Hepatocyte (in vitro differentiated cells): ENCODE measurements around the gene IMMP2L. TPM values are rescaled to one million over a fixed set of nuclear protein-coding genes. Genes with fewer than 3 reads are reported as not detected.

ENCODE experiments used
- DNase-seq: peaks from one replicate; pipeline ENCODE4 v3.0.0-alpha.2; 2016; ENCODE audit warnings: low spot score
- H2AFZ ChIP-seq: fragments of 200-600 bp; sonication (generic); 2 replicates; pipeline ENCODE4 v1.6.0; 2016; ENCODE audit warnings: antibody characterized with exemption, mild to moderate bottlenecking
- H3K27ac ChIP-seq: fragments of 200-600 bp; sonication (generic); 2 replicates; pipeline ENCODE4 v1.5.1; 2016; ENCODE audit warnings: mild to moderate bottlenecking
- H3K27me3 ChIP-seq: fragments of 200-600 bp; sonication (generic); 2 replicates; pipeline ENCODE4 v1.6.1; 2016
- H3K36me3 ChIP-seq: fragments of 200-600 bp; sonication (generic); replicated peaks from 2 replicates; pipeline ENCODE4 v1.5.1; 2016; ENCODE audit warnings: low read depth; ENCODE audit not compliant: insufficient read depth
- H3K4me1 ChIP-seq: fragments of 200-600 bp; sonication (generic); 2 replicates; pipeline ENCODE4 v1.5.1; 2016; ENCODE audit warnings: mild to moderate bottlenecking, moderate library complexity; ENCODE audit not compliant: insufficient read depth
- H3K4me2 ChIP-seq: fragments of 200-600 bp; sonication (generic); 2 replicates; pipeline ENCODE4 v1.6.0; 2016
- H3K4me3 ChIP-seq: fragments of 200-600 bp; sonication (generic); 2 replicates; pipeline ENCODE4 v1.5.1; 2016; ENCODE audit warnings: mild to moderate bottlenecking
- H3K79me2 ChIP-seq: fragments of 200-600 bp; sonication (generic); 2 replicates; pipeline ENCODE4 v1.6.0; 2017; ENCODE audit warnings: mild to moderate bottlenecking
- H3K9me2 ChIP-seq: fragments of 200-600 bp; sonication (generic); replicated peaks from 2 replicates; pipeline ENCODE4 v1.6.0; 2017; ENCODE audit warnings: mild to moderate bottlenecking; ENCODE audit not compliant: insufficient read depth
- H3K9me3 ChIP-seq: fragments of 200-600 bp; sonication (generic); 2 replicates; pipeline ENCODE4 v1.5.1; 2016; ENCODE audit warnings: low read depth, mild to moderate bottlenecking
- H4K20me1 ChIP-seq: fragments of 200-600 bp; sonication (generic); 2 replicates; pipeline ENCODE4 v1.6.0; 2016; ENCODE audit warnings: mild to moderate bottlenecking; ENCODE audit not compliant: insufficient read depth, poor library complexity, severe bottlenecking
- EZH2 ChIP-seq: fragments of 200-600 bp; sonication (generic); IDR thresholded peaks from 2 replicates; pipeline ENCODE4 v1.6.1; 2016; ENCODE audit warnings: antibody characterized with exemption, mild to moderate bottlenecking, borderline replicate concordance
- EZH2phosphoT487 ChIP-seq: fragments of 200-600 bp; sonication (generic); IDR thresholded peaks from one replicate; pipeline ENCODE4 v1.6.1; 2018; ENCODE audit warnings: antibody characterized with exemption, mild to moderate bottlenecking, low read depth, moderate library complexity; ENCODE audit not compliant: unreplicated experiment, severe bottlenecking
- WGBS: methylation state at CpG from one replicate; pipeline ENCODE4 v1.1.6; 2016; ENCODE audit warnings: low lambda C conversion rate; ENCODE audit errors: missing lambda C conversion rate; 5-methylcytosine and 5-hydroxymethylcytosine counted together
- polyA plus RNA-seq: library from polyadenylated mRNA; unstranded; fragments of >200 nt; fragmentation: Nextera tagmentation; extraction: Ambion mirVana; gene quantifications from 2 replicates; pipeline ENCODE4 v1.2.1, GENCODE V29; 2016
- total RNA-seq: library from RNA; depleted of rRNA; stranded (reverse); fragments of >200 nt; gene quantifications from 2 replicates; pipeline ENCODE4 v1.2.3, GENCODE V29; 2014
- TF ChIP-seq, protein P1 (sequence below): fragments of 200-600 bp; sonication (generic); IDR thresholded peaks from 2 replicates; pipeline ENCODE4 v1.5.1; 2016; ENCODE audit warnings: antibody characterized with exemption, mild to moderate bottlenecking; ENCODE audit not compliant: poor library complexity

The IMMP2L gene
- total and polyA plus RNA-seq, 2 experiments from 2014 or later = 13.3 to 17.6 TPM

DNA sequence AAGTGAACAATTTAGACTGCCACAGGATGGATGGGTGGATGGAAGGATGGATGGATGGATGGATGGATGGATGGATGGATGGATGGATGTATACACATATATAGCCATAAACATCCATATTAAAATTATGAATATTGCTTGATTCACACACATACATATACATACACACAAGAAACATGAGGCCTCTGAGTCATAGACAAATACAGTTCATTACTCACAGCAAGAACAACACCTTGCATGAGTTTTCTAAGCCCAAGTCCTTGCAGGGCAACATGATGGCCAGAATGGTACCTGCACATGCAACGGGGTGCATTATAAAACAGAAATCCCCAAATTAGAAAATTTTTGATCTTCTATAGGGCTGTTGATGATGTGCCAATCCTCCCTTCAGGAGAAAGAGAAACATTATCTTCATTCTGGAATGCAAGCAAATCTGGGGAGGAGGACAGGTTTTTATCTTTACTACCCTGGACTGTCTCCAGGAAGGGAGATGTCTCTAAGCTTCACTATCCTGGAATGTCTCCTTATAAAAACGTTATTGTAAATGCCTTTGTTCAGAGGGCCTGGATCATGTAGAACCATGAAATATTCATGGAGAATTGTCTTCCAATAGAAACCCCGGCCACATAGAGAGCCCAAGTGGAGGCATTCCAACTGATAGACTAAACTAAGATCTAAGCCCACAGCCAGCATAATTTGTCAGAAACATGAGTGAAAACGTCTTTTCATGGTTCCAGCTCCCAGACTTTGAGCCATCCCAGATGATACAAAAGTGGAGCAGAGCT is 709.9 kb downstream of the IMMP2L start:
- 37% methylated on average over 4 of the region's 4 CpGs for WGBS

DNA sequence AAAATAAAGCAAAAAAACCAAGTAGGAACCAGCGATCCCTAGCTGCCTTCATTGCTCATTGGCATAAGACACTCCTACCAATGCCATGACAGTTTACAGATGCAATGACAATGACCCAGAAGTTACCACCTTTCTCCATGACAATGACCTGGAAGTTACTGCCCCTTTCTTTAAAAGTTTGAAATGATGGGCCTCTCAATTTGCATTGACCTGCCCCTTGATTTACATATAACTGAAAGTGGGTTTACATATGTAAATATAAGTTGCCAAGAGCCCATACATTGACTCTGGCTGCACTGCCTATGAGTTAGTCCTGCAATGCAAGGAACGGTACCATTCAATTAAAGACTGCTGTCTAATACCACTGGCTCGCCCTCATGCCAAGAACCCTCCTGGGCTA is 712.1 kb downstream of the IMMP2L start:
- Histone ChIP-seq H3K27me3 (no peaks in the 10 kb centered on the region), H3K9me2 (no peaks in the 10 kb centered on the region), H2AFZ (no peak overlapping the region), H3K9me3 (no peaks in the 10 kb centered on the region), H3K27ac (no peak overlapping the region), H4K20me1 (no peaks in the 10 kb centered on the region), H3K4me2 (no peak overlapping the region), H3K79me2 (no peaks in the 10 kb centered on the region), H3K36me3 (no peaks in the 10 kb centered on the region), H3K4me3 (no peak overlapping the region), H3K4me1 (no peaks in the 10 kb centered on the region)
- 97% methylated on average over 3 of the region's 3 CpGs for WGBS
- DNase-seq = no peak
- TF ChIP-seq EZH2phosphoT487 (no peak), EZH2 (no peak)
- TF ChIP-seq, protein P1, sequence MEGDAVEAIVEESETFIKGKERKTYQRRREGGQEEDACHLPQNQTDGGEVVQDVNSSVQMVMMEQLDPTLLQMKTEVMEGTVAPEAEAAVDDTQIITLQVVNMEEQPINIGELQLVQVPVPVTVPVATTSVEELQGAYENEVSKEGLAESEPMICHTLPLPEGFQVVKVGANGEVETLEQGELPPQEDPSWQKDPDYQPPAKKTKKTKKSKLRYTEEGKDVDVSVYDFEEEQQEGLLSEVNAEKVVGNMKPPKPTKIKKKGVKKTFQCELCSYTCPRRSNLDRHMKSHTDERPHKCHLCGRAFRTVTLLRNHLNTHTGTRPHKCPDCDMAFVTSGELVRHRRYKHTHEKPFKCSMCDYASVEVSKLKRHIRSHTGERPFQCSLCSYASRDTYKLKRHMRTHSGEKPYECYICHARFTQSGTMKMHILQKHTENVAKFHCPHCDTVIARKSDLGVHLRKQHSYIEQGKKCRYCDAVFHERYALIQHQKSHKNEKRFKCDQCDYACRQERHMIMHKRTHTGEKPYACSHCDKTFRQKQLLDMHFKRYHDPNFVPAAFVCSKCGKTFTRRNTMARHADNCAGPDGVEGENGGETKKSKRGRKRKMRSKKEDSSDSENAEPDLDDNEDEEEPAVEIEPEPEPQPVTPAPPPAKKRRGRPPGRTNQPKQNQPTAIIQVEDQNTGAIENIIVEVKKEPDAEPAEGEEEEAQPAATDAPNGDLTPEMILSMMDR = no peak

More for the DNA sequence above, 709.9 kb downstream of the IMMP2L start:
- no peak overlapping the region for H3K4me3 ChIP-seq
- H3K27me3 ChIP-seq = no peaks in the 10 kb centered on the region
- TF ChIP-seq, protein P1 = no peak
- TF ChIP-seq EZH2phosphoT487 = no peak
- no peak for TF ChIP-seq EZH2
- no peak overlapping the region for H3K4me2 ChIP-seq
- no peaks in the 10 kb centered on the region for H3K9me3 ChIP-seq
- no peaks in the 10 kb centered on the region for H3K4me1 ChIP-seq
- H3K79me2 ChIP-seq = no peaks in the 10 kb centered on the region
- no peak for DNase-seq
- no peaks in the 10 kb centered on the region for H3K9me2 ChIP-seq
- no peaks in the 10 kb centered on the region for H3K36me3 ChIP-seq
- H3K27ac ChIP-seq = no peak overlapping the region
- no peaks in the 10 kb centered on the region for H4K20me1 ChIP-seq
- no peak overlapping the region for H2AFZ ChIP-seq

DNA sequence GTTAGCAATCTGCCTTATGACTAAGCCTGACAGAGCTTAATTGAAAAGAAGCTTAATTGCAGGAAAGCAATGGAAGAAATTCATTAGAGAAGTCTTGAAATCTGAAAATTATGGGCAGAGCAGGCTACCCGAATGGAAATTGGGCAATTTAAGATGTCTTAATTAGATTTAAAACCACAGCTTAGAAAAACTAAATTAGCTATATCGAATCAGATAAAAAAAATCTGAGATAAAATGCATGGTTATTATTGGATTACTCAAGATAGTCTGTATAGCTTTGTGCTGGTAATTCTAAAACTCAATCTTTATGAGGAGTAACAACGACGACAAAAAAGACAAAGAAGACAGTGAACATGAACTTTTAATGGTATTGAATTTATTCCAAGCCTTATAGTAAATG is 719.5 kb downstream of the IMMP2L start:
- no peak for DNase-seq
- 81% methylated on average over 4 of the region's 4 CpGs for WGBS
- H3K27me3 ChIP-seq = no peaks in the 10 kb centered on the region
- no peak overlapping the region for H3K27ac ChIP-seq
- no peak overlapping the region for H2AFZ ChIP-seq
- no peaks in the 10 kb centered on the region for H3K4me1 ChIP-seq
- no peak overlapping the region for H3K4me3 ChIP-seq
- H3K9me2 ChIP-seq = no peaks in the 10 kb centered on the region
- no peaks in the 10 kb centered on the region for H4K20me1 ChIP-seq
- no peaks in the 10 kb centered on the region for H3K9me3 ChIP-seq
- H3K79me2 ChIP-seq = no peaks in the 10 kb centered on the region
- TF ChIP-seq, protein P1 = no peak
- TF ChIP-seq EZH2phosphoT487 (no peak), EZH2 (no peak)
- H3K36me3 ChIP-seq = no peaks in the 10 kb centered on the region
- no peak overlapping the region for H3K4me2 ChIP-seq
